Activated naive CD8-positive, alpha-beta T cell (primary cell): ENCODE data around the gene PCDH12.

Experiments used
- H3K27ac Mint-ChIP-seq: one replicate; pipeline ENCODE4 v1.8.0; 2021; ENCODE audit warnings: mixed read lengths
- H3K27me3 Mint-ChIP-seq: one replicate; pipeline ENCODE4 v1.8.0; 2021; ENCODE audit warnings: mixed read lengths
- H3K36me3 Mint-ChIP-seq: one replicate; pipeline ENCODE4 v1.8.0; 2021; ENCODE audit warnings: mixed read lengths
- H3K4me1 Mint-ChIP-seq: one replicate; pipeline ENCODE4 v1.8.0; 2021; ENCODE audit warnings: low read depth, mixed read lengths
- H3K4me3 Mint-ChIP-seq: one replicate; pipeline ENCODE4 v1.8.0; 2021; ENCODE audit warnings: mild to moderate bottlenecking, mixed read lengths
- H3K9me3 Mint-ChIP-seq: one replicate; pipeline ENCODE4 v1.8.0; 2021; ENCODE audit warnings: low read depth, mixed read lengths

Gene PCDH12

DNA sequence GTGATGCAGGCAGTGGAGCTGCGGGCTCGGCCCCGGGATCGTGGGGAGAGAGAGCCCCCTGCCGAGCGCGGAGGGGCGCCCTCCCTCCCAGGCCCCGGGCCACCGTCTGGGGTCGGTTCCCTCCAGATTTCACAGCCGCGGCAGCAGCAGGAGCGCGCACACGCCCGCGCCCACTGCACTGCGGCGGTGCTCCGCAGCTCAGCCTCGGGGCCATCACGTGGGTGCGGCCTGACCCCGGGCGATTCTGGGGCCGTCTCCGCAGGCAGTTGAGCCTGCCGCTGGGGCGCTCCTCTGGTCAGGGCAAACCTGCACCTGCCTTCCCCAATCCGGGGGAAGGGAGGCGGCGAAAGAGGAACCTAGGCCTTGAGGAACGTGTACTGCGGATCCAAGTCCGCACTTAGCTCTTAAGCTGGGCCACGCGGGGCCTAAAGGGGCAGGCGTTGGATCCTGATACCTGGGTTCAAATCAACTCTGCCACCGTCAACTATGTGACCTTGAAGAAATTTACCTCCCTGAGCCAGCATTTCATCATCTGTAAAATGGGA is 43.7 kb downstream of the PCDH12 start:
- Mint-ChIP-seq H3K9me3 (no peaks in the 10 kb centered on the region), H3K4me3 (peak overlapping the region; percentile 74), H3K27me3 (peaks cover 15% of the 10 kb centered on the region), H3K27ac (no peak overlapping the region), H3K36me3 (no peaks in the 10 kb centered on the region), H3K4me1 (peaks cover 10% of the 10 kb centered on the region)

DNA sequence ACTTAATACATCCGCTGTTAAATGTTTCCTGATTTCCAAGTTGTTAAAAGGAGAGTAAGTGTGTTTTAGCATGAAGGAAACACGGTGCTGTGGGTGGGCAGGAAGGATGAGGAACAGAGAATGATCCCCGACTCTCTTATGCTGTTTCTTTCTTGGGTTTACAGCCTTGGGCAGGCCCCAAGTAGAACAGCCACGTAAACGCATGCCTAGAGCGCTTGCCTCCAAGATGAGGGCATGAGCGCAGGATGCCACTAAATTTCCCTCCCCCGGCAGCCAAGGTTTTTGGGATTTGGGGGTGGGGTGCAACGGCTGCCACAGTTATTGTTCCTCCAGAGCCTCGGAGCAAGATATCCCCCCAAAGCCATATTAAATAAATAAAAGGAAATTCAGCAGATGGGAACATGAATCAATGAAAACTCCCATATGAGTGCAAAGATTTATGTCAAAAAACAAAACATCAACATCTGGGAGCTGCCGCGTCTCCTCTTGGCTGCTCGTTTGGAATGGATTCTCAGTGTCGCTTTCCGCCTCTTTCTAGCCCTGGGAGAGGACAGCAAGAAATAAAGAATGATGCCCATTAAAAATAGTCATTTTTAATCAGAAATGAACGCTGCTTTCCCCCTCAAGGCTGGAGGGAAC is 44.3 kb downstream of the PCDH12 start:
- H3K4me3 Mint-ChIP-seq, result peak overlapping the region; percentile 74
- H3K27ac Mint-ChIP-seq, result no peak overlapping the region
- no peaks in the 10 kb centered on the region for H3K36me3 Mint-ChIP-seq
- H3K27me3 Mint-ChIP-seq, result peaks cover 15% of the 10 kb centered on the region
- no peaks in the 10 kb centered on the region for H3K9me3 Mint-ChIP-seq
- H3K4me1 Mint-ChIP-seq, result peaks cover 10% of the 10 kb centered on the region

DNA sequence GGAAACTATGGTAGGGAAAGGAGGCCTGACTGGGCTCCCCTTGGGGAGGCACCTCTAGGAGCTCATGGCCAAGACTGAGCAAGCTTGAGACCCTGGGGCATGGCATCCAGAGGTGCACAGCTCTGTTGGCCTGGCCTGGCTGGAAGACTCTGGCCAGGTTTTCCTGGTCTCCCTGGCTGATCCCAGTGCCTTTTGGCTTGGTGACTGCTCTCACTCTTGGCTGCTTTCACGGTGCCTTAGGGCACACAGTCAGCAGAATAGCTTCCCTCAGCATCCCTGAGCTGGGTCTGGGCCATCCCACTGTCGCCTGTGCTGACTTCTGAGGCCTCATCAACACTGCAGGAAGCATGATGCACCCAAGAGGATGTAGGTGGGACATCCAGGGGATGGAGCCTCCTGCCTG is 47.7 kb downstream of the PCDH12 start:
- H3K36me3 Mint-ChIP-seq, result no peaks in the 10 kb centered on the region
- H3K4me1 Mint-ChIP-seq, result peaks cover 10% of the 10 kb centered on the region
- no peak overlapping the region for H3K4me3 Mint-ChIP-seq

DNA sequence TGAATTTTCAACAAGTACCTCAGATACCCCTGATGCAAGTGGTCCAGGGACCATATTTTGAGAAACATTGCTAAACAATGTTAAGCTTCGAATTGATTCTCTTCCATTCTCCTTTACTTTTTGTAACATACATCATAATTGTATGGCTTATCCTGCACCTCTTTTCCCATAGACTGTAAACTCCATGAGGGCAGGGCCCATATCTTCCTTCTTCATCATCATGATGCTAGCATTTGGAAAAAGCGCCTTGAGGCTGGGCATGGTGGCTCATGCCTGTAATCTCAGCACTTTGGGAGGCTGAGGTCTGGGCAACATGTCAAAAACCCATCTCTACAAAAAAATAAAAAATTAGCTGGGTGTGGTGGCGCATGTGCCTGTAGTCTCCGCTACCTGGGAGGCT is 48.8 kb downstream of the PCDH12 start:
- H3K27me3 Mint-ChIP-seq, result peaks cover 10% of the 10 kb centered on the region
- H3K4me1 Mint-ChIP-seq, result peaks cover 10% of the 10 kb centered on the region
- no peak overlapping the region for H3K4me3 Mint-ChIP-seq
- no peaks in the 10 kb centered on the region for H3K36me3 Mint-ChIP-seq
- H3K9me3 Mint-ChIP-seq, result no peaks in the 10 kb centered on the region
- no peak overlapping the region for H3K27ac Mint-ChIP-seq

More for the DNA sequence above, 47.7 kb downstream of the PCDH12 start:
- no peaks in the 10 kb centered on the region for H3K9me3 Mint-ChIP-seq
- no peak overlapping the region for H3K27ac Mint-ChIP-seq
- peaks cover 11% of the 10 kb centered on the region for H3K27me3 Mint-ChIP-seq

DNA sequence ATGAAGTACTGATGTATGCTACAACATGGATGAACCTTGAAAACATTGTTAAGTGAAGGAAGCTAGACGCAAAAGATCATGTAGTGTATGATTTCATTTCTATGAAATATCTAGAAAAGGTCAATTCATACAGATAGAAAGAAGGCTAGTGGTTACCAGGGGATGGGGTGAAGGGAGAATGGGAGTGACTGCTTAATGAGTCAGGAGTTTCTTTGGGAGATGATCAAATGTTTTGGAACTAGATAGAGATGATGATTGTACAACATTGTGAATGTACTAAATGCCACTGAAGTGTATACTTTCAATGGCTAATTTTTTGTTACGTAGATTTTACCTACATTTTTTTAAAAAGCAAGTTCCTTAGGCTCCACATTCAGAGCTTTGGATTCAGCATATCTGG is 49.2 kb downstream of the PCDH12 start:
- H3K27ac Mint-ChIP-seq, result no peak overlapping the region
- H3K4me1 Mint-ChIP-seq, result peaks cover 8% of the 10 kb centered on the region

DNA sequence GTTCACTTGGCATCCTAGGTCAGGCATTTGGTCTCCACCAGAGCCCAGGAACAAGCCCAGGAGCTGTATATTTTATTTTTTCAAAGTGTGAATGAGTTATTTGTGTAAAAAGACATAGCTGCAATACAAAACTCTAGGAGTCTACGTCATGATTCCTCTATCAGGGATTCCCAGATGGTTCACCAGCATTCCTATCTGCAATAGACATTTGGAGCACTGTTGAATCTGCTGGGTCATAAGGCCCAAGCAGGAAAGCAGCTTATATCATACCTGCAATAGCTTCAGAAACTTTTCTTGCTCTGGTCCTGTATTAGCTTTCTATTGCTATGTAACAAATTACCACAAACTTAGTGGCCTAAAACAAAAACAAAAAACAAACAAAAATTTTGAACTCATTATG is 51.0 kb downstream of the PCDH12 start:
- Mint-ChIP-seq H3K9me3 (no peaks in the 10 kb centered on the region), H3K27ac (no peak overlapping the region), H3K4me1 (no peaks in the 10 kb centered on the region), H3K4me3 (no peak overlapping the region), H3K27me3 (peaks cover 5% of the 10 kb centered on the region), H3K36me3 (no peaks in the 10 kb centered on the region)

More for the DNA sequence above, 49.2 kb downstream of the PCDH12 start:
- Mint-ChIP-seq H3K27me3 (peaks cover 13% of the 10 kb centered on the region), H3K4me3 (no peak overlapping the region), H3K36me3 (no peaks in the 10 kb centered on the region), H3K9me3 (no peaks in the 10 kb centered on the region)

DNA sequence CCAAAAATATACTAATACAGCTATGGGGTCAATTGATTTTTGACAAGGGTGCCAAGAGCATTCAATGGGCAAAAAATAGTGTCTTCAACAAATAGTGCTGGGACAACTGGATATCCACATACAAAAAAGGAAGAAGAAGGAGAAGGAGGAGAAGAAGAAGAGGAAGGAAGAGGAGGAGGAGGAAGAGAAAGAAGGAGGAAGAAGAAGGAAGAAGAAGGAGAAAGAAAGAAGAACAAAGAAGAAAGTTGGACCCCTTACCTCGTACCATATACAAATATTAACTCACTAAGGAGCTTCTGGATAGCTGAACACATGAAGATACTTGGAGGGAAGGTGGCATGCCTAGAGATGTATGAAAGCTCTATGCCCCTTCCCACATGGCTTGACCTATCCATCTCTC is 51.5 kb downstream of the PCDH12 start:
- no peaks in the 10 kb centered on the region for H3K4me1 Mint-ChIP-seq
- H3K27ac Mint-ChIP-seq, result no peak overlapping the region
- H3K27me3 Mint-ChIP-seq, result peaks cover 9% of the 10 kb centered on the region
- no peak overlapping the region for H3K4me3 Mint-ChIP-seq
- H3K9me3 Mint-ChIP-seq, result no peaks in the 10 kb centered on the region
- H3K36me3 Mint-ChIP-seq, result no peaks in the 10 kb centered on the region

DNA sequence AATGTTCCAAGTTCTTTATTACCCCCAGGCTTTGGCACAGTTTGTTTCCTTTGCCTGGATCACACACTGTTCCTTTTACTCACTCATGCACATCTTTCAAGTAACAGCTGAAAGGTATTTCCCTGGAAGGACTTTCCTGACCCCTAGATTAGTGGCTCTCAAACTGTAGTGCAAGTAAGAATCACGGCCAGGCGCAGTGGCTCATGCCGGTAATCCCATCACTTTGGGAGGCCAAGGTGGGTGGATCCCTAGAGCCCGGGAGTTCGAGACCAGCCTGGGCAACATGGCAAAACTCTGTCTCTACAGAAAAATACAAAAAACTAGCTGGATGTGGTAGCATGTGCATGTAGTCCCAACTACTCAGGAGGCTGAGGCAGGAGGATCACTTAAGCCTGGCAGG is 53.5 kb downstream of the PCDH12 start:
- H3K9me3 Mint-ChIP-seq, result no peaks in the 10 kb centered on the region
- H3K27me3 Mint-ChIP-seq, result peaks cover 9% of the 10 kb centered on the region
- H3K4me1 Mint-ChIP-seq, result no peaks in the 10 kb centered on the region
- H3K27ac Mint-ChIP-seq, result no peak overlapping the region
- H3K4me3 Mint-ChIP-seq, result no peak overlapping the region
- no peaks in the 10 kb centered on the region for H3K36me3 Mint-ChIP-seq

DNA sequence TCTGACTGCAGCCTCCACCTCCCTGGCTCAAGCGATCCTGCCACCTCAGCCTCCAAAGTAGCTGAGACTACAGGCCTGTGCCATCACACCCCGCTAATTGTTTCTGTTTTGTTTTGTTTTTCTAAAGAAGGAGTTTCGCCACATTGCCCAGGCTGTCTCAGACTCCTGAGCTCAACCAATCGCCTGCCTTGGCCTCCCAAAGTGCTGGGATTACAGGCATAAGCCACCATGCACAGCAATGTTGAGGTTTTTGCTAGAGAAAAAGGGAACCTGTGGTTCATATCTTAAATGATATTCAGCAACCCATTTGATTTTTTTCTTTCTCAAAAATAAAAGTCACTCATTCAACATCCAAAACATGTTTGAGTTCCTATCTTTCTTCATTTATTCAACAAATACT is 54.7 kb downstream of the PCDH12 start:
- peaks cover 9% of the 10 kb centered on the region for H3K27me3 Mint-ChIP-seq
- H3K36me3 Mint-ChIP-seq, result no peaks in the 10 kb centered on the region
- H3K9me3 Mint-ChIP-seq, result no peaks in the 10 kb centered on the region
- no peak overlapping the region for H3K4me3 Mint-ChIP-seq
- H3K27ac Mint-ChIP-seq, result no peak overlapping the region
- no peaks in the 10 kb centered on the region for H3K4me1 Mint-ChIP-seq

DNA sequence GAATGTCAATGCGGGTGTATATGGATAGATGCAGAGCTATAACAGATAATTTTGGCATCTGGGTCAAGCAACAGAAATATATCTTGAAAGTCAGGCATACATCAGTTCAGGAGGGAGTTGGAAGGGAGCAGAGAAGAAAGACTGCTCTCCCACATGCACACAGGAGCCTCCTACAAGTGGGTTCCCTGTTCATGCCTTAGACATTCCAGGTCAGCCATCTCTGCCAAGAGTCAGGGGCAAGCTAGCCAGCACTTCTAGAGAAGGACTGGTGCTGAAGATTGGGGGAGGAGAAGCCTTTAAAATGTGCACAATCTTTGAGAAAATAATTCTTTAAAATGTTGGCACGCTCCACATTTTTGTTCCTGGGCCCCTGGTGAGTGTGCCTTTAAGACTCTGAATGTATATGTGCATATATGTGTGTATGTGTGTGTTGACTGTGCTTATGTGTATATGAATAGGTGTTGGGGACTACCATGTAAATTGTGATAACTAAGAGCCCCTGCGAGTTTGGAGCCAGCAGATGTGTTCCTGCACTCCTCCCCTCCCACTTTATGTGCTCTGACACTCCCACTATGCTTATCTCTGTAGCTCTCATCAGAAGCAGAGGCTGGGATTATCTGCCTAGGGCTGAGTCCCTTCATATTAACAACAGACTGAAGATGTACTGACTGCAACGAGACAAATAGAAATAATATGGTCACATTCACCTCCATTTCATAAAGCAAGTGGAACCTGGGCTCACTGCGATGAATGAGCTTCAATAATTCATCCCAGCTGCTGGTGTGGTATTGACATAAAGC is 55.8 kb downstream of the PCDH12 start:
- no peaks in the 10 kb centered on the region for H3K9me3 Mint-ChIP-seq
- peaks cover 9% of the 10 kb centered on the region for H3K27me3 Mint-ChIP-seq
- H3K4me1 Mint-ChIP-seq, result no peaks in the 10 kb centered on the region
- H3K4me3 Mint-ChIP-seq, result no peak overlapping the region
- H3K27ac Mint-ChIP-seq, result no peak overlapping the region
- no peaks in the 10 kb centered on the region for H3K36me3 Mint-ChIP-seq

DNA sequence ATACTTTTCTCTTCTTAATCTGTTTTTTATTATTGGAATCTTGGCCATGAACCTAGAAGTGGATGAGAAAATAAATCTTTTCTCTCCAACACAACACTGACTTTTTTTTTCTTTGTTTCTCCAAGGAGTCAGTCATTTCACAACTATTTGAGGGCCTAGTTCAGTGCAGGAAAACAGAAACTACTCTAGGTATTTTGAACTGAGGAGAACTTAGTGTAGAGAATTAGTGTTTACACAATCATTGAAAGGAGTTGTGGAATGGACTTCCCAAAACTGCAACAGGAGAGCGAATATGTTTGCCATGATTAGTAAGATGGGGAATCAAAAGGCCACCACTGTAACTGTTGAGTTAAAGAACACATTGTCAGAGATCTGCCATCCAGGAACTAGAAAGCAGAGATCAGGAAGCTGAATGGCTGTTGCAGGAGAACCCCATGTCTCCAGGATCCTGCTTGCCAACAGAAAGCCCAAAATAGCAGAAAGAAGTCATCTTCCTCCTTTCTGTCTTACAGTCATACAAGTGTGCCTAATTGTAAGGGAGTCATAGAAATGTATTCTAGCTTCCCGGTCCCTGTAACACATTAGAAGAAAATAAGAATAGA is 59.5 kb downstream of the PCDH12 start:
- no peaks in the 10 kb centered on the region for H3K4me1 Mint-ChIP-seq
- no peaks in the 10 kb centered on the region for H3K9me3 Mint-ChIP-seq
- H3K36me3 Mint-ChIP-seq, result no peaks in the 10 kb centered on the region
- no peak overlapping the region for H3K27ac Mint-ChIP-seq
- H3K27me3 Mint-ChIP-seq, result peaks cover 6% of the 10 kb centered on the region
- H3K4me3 Mint-ChIP-seq, result no peak overlapping the region

DNA sequence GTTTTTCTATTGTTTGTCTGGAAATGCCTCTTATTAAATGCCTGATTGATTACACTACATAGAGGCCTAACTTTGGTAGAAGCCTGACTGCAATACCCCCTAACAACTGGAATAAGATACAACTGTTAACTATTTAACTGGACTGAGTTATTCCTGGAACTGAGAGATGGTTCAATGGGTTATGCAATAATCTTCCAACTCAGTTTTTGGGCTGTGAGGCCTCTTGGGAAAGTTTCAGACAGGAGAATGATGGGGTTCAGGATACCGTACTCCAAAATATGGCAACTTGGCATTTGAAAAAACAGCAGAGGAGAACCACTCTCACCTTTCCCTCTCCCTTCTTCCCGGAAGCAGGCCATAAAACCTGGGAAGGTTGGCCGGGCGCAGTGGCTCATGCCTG is 60.6 kb downstream of the PCDH12 start:
- no peaks in the 10 kb centered on the region for H3K9me3 Mint-ChIP-seq
- H3K4me1 Mint-ChIP-seq, result no peaks in the 10 kb centered on the region
- no peak overlapping the region for H3K27ac Mint-ChIP-seq
- H3K36me3 Mint-ChIP-seq, result no peaks in the 10 kb centered on the region
- H3K4me3 Mint-ChIP-seq, result no peak overlapping the region
- peaks cover 6% of the 10 kb centered on the region for H3K27me3 Mint-ChIP-seq
